ENCODE measurements around the gene ZMYND15.

Gene ZMYND15

DNA sequence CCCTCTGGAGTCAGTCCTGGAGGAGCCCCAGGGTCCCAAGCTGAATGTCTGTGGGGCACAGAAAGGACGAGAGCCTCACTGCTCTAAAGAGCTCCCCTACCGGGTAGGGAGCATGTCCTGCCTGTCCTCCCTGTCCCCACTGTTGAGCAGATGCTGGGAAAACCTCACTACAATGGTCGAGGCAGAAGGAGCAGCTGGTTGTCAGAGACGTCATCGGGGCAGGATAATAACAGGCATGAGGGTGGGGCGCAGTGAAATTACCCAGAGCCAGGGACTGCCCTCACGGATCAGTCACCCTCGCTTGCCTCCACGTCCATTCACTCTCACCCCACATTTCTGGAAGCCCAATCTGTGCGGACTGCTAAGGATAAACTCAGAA, 32.6 kb downstream of the ZMYND15 start:
- TF ChIP-seq, protein P1, sequence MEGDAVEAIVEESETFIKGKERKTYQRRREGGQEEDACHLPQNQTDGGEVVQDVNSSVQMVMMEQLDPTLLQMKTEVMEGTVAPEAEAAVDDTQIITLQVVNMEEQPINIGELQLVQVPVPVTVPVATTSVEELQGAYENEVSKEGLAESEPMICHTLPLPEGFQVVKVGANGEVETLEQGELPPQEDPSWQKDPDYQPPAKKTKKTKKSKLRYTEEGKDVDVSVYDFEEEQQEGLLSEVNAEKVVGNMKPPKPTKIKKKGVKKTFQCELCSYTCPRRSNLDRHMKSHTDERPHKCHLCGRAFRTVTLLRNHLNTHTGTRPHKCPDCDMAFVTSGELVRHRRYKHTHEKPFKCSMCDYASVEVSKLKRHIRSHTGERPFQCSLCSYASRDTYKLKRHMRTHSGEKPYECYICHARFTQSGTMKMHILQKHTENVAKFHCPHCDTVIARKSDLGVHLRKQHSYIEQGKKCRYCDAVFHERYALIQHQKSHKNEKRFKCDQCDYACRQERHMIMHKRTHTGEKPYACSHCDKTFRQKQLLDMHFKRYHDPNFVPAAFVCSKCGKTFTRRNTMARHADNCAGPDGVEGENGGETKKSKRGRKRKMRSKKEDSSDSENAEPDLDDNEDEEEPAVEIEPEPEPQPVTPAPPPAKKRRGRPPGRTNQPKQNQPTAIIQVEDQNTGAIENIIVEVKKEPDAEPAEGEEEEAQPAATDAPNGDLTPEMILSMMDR (IDR thresholded peaks at IDR 0.05; ENCODE audit: low read depth, low read length, missing control alignments) = no peak

DNA sequence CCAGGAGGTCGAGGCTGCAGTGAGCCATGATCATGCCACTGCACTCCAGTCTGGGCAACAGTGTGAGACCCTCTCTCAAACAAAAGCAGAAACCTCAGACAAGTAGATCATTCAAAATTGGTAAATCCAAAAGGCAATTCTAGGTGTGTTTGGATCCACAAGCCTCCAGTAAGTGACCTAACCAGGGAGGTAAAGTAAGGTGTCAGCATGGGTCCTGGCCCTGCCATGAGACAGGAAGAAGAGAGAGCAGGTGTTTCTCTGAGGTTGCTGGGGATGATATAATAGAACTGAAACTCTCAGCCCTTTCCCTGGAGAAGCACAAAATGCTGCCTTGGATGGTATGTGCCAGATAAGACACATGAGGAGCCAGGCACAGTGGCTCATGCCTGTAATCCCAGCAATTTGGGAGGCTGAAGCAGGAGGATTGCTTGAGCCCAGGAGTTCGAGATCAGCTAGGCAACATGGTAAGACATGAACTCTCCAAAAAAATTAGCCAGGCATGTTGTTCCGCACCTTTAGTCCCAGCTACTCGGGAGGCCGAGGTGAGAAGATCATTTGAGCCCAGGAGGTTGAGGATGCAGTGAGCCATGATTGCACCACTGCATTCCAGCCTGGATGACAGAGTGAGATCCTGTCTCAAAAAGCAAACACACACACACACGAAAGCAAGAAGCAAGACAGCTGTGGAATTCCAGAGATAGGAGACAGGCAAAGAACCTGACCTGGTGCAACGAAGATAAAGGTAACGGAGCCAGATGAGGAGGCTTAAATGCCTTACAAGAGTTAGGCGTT, 38.5 kb downstream of the ZMYND15 start:
- H3K4me3 ChIP-seq (ENCODE audit: low read depth, low read length) = no peak overlapping the region
- TF ChIP-seq, protein P1 (IDR thresholded peaks at IDR 0.05; ENCODE audit: low read depth, low read length, missing control alignments) = no peak
- no peak for DNase-seq (ENCODE audit: low read depth)

More for the DNA sequence above, 32.6 kb downstream of the ZMYND15 start:
- H3K4me3 ChIP-seq (ENCODE audit: low read depth, low read length) = no peak overlapping the region
- no peak for DNase-seq (ENCODE audit: low read depth)

DNA sequence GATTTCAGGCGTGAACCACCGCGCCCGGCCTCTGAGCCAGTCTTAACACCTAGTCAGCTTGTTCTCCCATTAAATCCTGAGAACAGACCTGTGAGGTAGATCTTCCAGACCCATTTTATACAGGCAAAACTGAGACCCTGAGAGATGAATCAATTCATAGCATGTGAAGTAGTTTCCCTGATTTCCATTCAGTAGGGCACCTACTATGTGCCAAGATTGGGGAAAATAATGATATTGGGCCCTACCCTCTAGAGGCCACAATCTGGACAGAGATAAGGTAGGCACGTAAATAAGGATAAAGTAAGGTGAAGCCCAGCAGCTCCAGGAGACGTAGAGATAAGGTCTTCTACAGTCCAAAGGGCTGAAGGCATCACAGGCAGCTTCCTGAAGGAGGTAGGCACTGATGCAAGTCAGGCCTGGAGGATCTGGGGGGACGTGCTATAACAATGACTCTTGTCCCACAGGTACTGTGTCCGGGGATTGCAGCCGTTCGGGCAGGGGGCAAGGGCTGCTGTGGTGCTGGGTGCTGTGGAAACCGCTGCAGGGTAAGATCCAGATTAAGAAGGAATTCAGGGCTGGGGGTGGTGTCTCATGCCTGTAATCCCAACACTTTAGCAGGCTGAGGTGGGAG, 40.8 kb downstream of the ZMYND15 start:
- TF ChIP-seq, protein P1 (IDR thresholded peaks at IDR 0.05; ENCODE audit: low read depth, low read length, missing control alignments) = no peak
- no peak overlapping the region for H3K4me3 ChIP-seq (ENCODE audit: low read depth, low read length)
- DNase-seq (ENCODE audit: low read depth) = no peak

DNA sequence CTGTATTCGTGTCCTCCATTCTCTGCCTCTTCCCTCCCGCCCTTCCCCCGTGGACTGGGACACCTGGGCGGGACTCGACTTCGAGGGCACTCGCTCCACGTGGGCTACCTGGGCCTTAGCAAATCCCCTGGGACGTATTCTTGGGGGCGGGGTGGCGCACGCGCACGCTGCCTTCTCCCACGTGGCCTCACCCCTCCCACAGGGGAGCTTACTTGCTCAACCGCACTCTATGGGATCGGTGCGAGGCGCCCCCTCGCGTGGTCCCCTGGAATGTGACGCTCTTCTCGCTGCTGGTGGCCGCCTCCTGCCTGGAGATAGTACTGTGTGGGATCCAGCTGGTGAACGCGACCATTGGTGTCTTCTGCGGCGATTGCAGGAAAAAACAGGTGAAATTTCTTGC, 43.0 kb downstream of the ZMYND15 start:
- TF ChIP-seq, protein P1 (IDR thresholded peaks at IDR 0.05; ENCODE audit: low read depth, low read length, missing control alignments) = no peak
- no peak for DNase-seq (ENCODE audit: low read depth)
- no peak overlapping the region for H3K4me3 ChIP-seq (ENCODE audit: low read depth, low read length)

DNA sequence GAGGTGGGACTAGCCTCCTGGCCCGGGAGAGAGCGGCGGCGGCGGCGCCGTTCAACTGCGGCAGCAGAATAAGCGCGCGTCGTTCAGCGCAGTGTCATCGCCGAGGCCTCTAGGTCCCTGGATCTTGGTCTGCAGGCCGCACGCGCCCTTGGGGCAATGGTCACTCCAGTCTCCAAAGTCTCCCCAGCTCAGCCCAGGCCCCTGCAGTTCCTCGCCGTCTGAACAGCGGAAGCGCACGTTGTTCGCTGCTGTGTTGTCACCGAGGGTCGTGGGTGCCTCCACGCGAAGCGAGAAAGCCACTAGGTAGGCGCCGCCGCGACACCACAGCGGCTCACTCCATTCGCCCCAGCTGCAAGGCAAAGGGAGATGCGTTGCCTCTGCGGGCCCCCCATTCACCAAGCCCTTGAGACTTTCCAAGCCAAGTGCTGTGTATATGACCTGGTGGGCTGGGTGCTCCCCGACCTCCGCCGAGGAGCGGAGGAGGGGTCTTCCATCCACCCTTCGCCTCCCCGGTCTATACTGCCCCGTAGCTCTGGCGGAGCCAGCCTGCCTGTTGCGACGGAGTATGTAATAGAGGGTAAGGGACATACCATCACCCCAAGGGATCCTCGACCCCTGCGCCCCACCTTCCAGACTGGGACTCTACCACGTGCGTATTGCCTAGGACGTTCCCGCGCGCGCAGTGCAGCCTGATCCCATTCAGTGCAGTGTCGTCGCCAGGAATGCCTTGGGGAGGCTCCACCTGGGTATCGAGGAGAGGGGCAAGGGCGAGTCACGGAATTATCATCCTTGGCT, 45.9 kb downstream of the ZMYND15 start:
- DNase-seq (ENCODE audit: low read depth) = no peak
- no peak overlapping the region for H3K4me3 ChIP-seq (ENCODE audit: low read depth, low read length)
- TF ChIP-seq, protein P1 (IDR thresholded peaks at IDR 0.05; ENCODE audit: low read depth, low read length, missing control alignments) = no peak

DNA sequence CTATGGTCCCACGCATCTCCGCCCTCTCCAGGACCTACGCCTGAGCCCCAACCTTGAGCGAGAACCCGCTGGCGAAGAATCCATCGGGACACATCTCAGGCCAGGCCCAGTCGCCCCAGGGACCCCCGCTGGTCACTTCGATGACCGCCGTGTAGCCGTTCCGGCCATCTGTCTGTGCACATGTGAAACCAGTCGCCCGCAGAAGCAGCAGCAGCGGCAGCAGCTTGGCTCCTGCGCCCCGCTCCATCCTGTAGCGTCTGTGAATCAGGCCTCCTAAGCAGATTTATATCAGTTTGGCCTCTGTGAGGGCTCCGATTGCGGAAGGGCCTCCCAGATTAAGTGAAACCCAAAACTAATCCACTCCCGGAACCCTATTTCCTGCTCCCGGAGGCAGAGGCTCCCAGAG, 46.5 kb downstream of the ZMYND15 start, which contains the start of gene VMO1:
Gene VMO1 (minus strand): TSS at position 259 of the 406 bp plus-strand sequence. CDS start 12 bp downstream, at position 247.
- no peak for DNase-seq (ENCODE audit: low read depth)
- no peak within 1 kb of the TSS for H3K4me3 ChIP-seq (ENCODE audit: low read depth, low read length)
- TF ChIP-seq, protein P1 (IDR thresholded peaks at IDR 0.05; ENCODE audit: low read depth, low read length, missing control alignments) = no peak

Measured in GM12864 (cell line).